Effector memory CD8-positive, alpha-beta T cell (primary cell): ENCODE data around the gene PIF1.

Experiments used
- ATAC-seq: fragments of 150-1000 bp; cut with Tn5 transposase; replicated peaks from 2 replicates; pipeline ENCODE4 v1.10.0; 2021; ENCODE audit warnings: mild to moderate bottlenecking, moderate library complexity
- DNase-seq, 3 experiments: peaks; one replicate each; pipeline ENCODE4 v3.0.0; 2021
- H3K27ac Mint-ChIP-seq, 2 donors: one replicate each; pipeline ENCODE4 v1.8.0; 2022; ENCODE audit warnings: mild to moderate bottlenecking in 2 of 2, mixed read lengths in 2 of 2, moderate library complexity in 2 of 2
- H3K27me3 Mint-ChIP-seq, 2 donors: one replicate each; pipeline ENCODE4 v1.8.0; 2022; ENCODE audit warnings: mixed read lengths in 2 of 2
- H3K36me3 Mint-ChIP-seq: one replicate; pipeline ENCODE4 v1.8.0; 2022; ENCODE audit warnings: mild to moderate bottlenecking, moderate library complexity, mixed read lengths; ENCODE audit not compliant: insufficient read depth
- H3K4me1 Mint-ChIP-seq, 2 donors: one replicate each; pipeline ENCODE4 v1.8.0; 2022; ENCODE audit warnings: low read depth in 2 of 2, mixed read lengths in 2 of 2
- H3K4me3 Mint-ChIP-seq, 2 donors: one replicate each; pipeline ENCODE4 v1.8.0; 2022; ENCODE audit warnings: mild to moderate bottlenecking in 2 of 2, mixed read lengths in 2 of 2, moderate library complexity in 2 of 2
- H3K9me3 Mint-ChIP-seq, 2 donors: one replicate each; pipeline ENCODE4 v1.8.0; 2022; ENCODE audit warnings: mixed read lengths in 2 of 2

The PIF1 gene

GRCh38 chr15:64772964-64773363 is 52.5 kb downstream of the PIF1 start:
- Mint-ChIP-seq H3K36me3 (peaks cover 3% of the 10 kb centered on the region), H3K4me3 (peak overlapping the region; percentile 48 to 61), H3K4me1 (peaks cover 4 to 6% of the 10 kb centered on the region in 2 donors), H3K9me3 (no peaks in the 10 kb centered on the region), H3K27me3 (peaks cover 21 to 49% of the 10 kb centered on the region in 2 donors), H3K27ac (no peak overlapping the region)
- DNase-seq (no peak), ATAC-seq (no peak)

- Mint-ChIP-seq H3K27ac (no peak overlapping the region), H3K4me1 (peaks cover 8 to 10% of the 10 kb centered on the region in 2 donors), H3K9me3 (no peaks in the 10 kb centered on the region), H3K27me3 (peaks cover 21 to 46% of the 10 kb centered on the region in 2 donors), H3K4me3 (no peak overlapping the region), H3K36me3 (peaks cover 3% of the 10 kb centered on the region)
- DNase-seq = no peak
- ATAC-seq = no peak
Observed at GRCh38 chr15:64772488-64772887, 53.0 kb downstream of the PIF1 start.

- H3K27ac Mint-ChIP-seq = no peak overlapping the region
- peaks cover 5 to 8% of the 10 kb centered on the region in 2 donors for H3K4me1 Mint-ChIP-seq
- H3K27me3 Mint-ChIP-seq = peaks cover 8 to 27% of the 10 kb centered on the region in 2 donors
- H3K36me3 Mint-ChIP-seq = no peaks in the 10 kb centered on the region
- no peaks in the 10 kb centered on the region for H3K9me3 Mint-ChIP-seq
- ATAC-seq = no peak
- H3K4me3 Mint-ChIP-seq = no peak overlapping the region
- DNase-seq = no peak
Observed at GRCh38 chr15:64770626-64771025, 54.8 kb downstream of the PIF1 start.

GRCh38 chr15:64767203-64767602 is 58.2 kb downstream of the PIF1 start:
- H3K4me3 Mint-ChIP-seq = no peak overlapping the region
- H3K36me3 Mint-ChIP-seq = no peaks in the 10 kb centered on the region
- H3K9me3 Mint-ChIP-seq = no peaks in the 10 kb centered on the region
- H3K27me3 Mint-ChIP-seq = peaks cover 0 to 2% of the 10 kb centered on the region in 2 donors
- ATAC-seq (no peak), DNase-seq (no peak)
- no peak overlapping the region for H3K27ac Mint-ChIP-seq
- peaks cover 4 to 5% of the 10 kb centered on the region in 2 donors for H3K4me1 Mint-ChIP-seq

GRCh38 chr15:64766058-64766457 is 59.4 kb downstream of the PIF1 start:
- Mint-ChIP-seq H3K27ac (no peak overlapping the region), H3K36me3 (no peaks in the 10 kb centered on the region), H3K4me3 (no peak overlapping the region), H3K4me1 (peaks cover 4 to 5% of the 10 kb centered on the region in 2 donors), H3K9me3 (no peaks in the 10 kb centered on the region), H3K27me3 (no peaks in the 10 kb centered on the region)
- no peak for ATAC-seq
- DNase-seq = no peak
